H9 (cell line): ENCODE measurements around the gene DGKG. TPM values are rescaled to one million over a fixed set of nuclear protein-coding genes. Genes with fewer than 3 reads are reported as not detected.

Experiments used
- DNase-seq: peaks from one replicate; pipeline ENCODE4 v3.0.0-alpha.2; 2017
- H2AFZ ChIP-seq: one replicate; pipeline ENCODE4 v1.6.1; 2013; ENCODE audit warnings: mild to moderate bottlenecking, low read length, control low read depth, moderate library complexity
- H2AK5ac ChIP-seq: 2 replicates; pipeline ENCODE4 v1.6.1; 2013; ENCODE audit warnings: low read length, control low read depth, mixed read lengths; ENCODE audit not compliant: insufficient read length
- H2BK120ac ChIP-seq: one replicate; pipeline ENCODE4 v1.6.1; 2013; ENCODE audit warnings: low read depth, mild to moderate bottlenecking, low read length, control low read depth, inconsistent platforms; ENCODE audit not compliant: poor library complexity, severe bottlenecking
- H2BK12ac ChIP-seq: 2 replicates; pipeline ENCODE4 v1.6.1; 2013; ENCODE audit warnings: low read length, control low read depth, mixed read lengths, low read depth; ENCODE audit not compliant: insufficient read length
- H2BK15ac ChIP-seq: 2 replicates; pipeline ENCODE4 v1.6.1; 2013; ENCODE audit warnings: low read depth, low read length, control low read depth
- H2BK20ac ChIP-seq: one replicate; pipeline ENCODE4 v1.6.1; 2013; ENCODE audit warnings: low read depth, mild to moderate bottlenecking, low read length, control low read depth, inconsistent platforms; ENCODE audit not compliant: poor library complexity, severe bottlenecking
- H2BK5ac ChIP-seq: 2 replicates; pipeline ENCODE4 v1.6.1; 2013; ENCODE audit warnings: low read length, control low read depth, mixed read lengths; ENCODE audit not compliant: insufficient read length
- H3K14ac ChIP-seq: 2 replicates; pipeline ENCODE4 v1.6.1; 2013; ENCODE audit warnings: low read length, control low read depth; ENCODE audit not compliant: insufficient read depth
- H3K18ac ChIP-seq: 2 replicates; pipeline ENCODE4 v1.6.1; 2013; ENCODE audit warnings: low read depth, mild to moderate bottlenecking, mixed read lengths, low read length, control low read depth; ENCODE audit not compliant: insufficient read length
- H3K23ac ChIP-seq: 2 replicates; pipeline ENCODE4 v1.6.1; 2013; ENCODE audit warnings: low read length, control low read depth, mixed read lengths, low read depth; ENCODE audit not compliant: insufficient read length
- H3K23me2 ChIP-seq: 2 replicates; pipeline ENCODE4 v1.6.1; 2013; ENCODE audit warnings: low read depth, mild to moderate bottlenecking, mixed read lengths, low read length, control low read depth; ENCODE audit not compliant: insufficient read length, poor library complexity, severe bottlenecking
- H3K27ac ChIP-seq: 2 replicates; pipeline ENCODE4 v1.5.1; 2013; ENCODE audit warnings: low read length, control low read depth, mixed read lengths, low read depth; ENCODE audit not compliant: insufficient read length
- H3K27me3 ChIP-seq: 2 replicates; pipeline ENCODE4 v1.6.1; 2013; ENCODE audit warnings: low read length, control low read depth, inconsistent platforms; ENCODE audit not compliant: insufficient read depth
- H3K4ac ChIP-seq: 2 replicates; pipeline ENCODE4 v1.6.1; 2013; ENCODE audit warnings: low read depth, mild to moderate bottlenecking, control low read depth, inconsistent platforms, low read length, moderate library complexity
- H3K4me1 ChIP-seq: 2 replicates; pipeline ENCODE4 v1.6.1; 2013; ENCODE audit warnings: low read length, control low read depth, inconsistent platforms; ENCODE audit not compliant: insufficient read depth
- H3K4me2 ChIP-seq: 2 replicates; pipeline ENCODE4 v1.6.1; 2013; ENCODE audit warnings: low read length, control low read depth, mixed read lengths; ENCODE audit not compliant: insufficient read length, insufficient read depth
- H3K56ac ChIP-seq: 2 replicates; pipeline ENCODE4 v1.6.1; 2013; ENCODE audit warnings: low read depth, mild to moderate bottlenecking, mixed read lengths, low read length, control low read depth; ENCODE audit not compliant: insufficient read length
- H3K79me1 ChIP-seq: 2 replicates; pipeline ENCODE4 v1.6.1; 2013; ENCODE audit warnings: low read depth, mild to moderate bottlenecking, moderate library complexity, low read length, control low read depth, inconsistent platforms; ENCODE audit not compliant: insufficient read depth, poor library complexity, severe bottlenecking
- H3K79me2 ChIP-seq: 2 replicates; pipeline ENCODE4 v1.6.1; 2013; ENCODE audit warnings: low read length, control low read depth, inconsistent platforms; ENCODE audit not compliant: insufficient read depth
- H3K9ac ChIP-seq: 2 replicates; pipeline ENCODE4 v1.6.1; 2013; ENCODE audit warnings: low read length, control low read depth, mixed read lengths; ENCODE audit not compliant: insufficient read length; ENCODE audit errors: extremely low read depth
- H3K9me3 ChIP-seq: one replicate; pipeline ENCODE4 v1.6.1; 2013; ENCODE audit warnings: low read depth, low read length, inconsistent platforms; ENCODE audit not compliant: control insufficient read depth
- H3T11ph ChIP-seq: one replicate; pipeline ENCODE4 v1.6.1; 2013; ENCODE audit warnings: mild to moderate bottlenecking, low read length, control low read depth, inconsistent platforms
- H4K20me1 ChIP-seq: one replicate; pipeline ENCODE4 v1.6.1; 2013; ENCODE audit not compliant: control insufficient read depth, insufficient read length, insufficient read depth
- H4K5ac ChIP-seq: 2 replicates; pipeline ENCODE4 v1.6.1; 2013; ENCODE audit warnings: low read depth, mild to moderate bottlenecking, mixed read lengths, low read length, control low read depth; ENCODE audit not compliant: insufficient read length
- H4K8ac ChIP-seq: replicated peaks from 2 replicates; pipeline ENCODE4 v1.6.1; 2013; ENCODE audit warnings: low read length, control low read depth, mixed read lengths, low read depth; ENCODE audit not compliant: insufficient read length
- H4K91ac ChIP-seq: 2 replicates; pipeline ENCODE4 v1.6.1; 2013; ENCODE audit warnings: low read depth, mild to moderate bottlenecking, moderate library complexity, mixed read lengths, low read length, control low read depth; ENCODE audit not compliant: insufficient read length
- H3K27ac Mint-ChIP-seq, 3 experiments: 2 replicates in 2 of 3; 3 replicates in 1 of 3; pipeline ENCODE4 v1.8.0; 2020 to 2021; ENCODE audit warnings: mixed read lengths in 3 of 3, mild to moderate bottlenecking in 1 of 3, moderate library complexity in 1 of 3
- H3K27me3 Mint-ChIP-seq: 2 replicates; pipeline ENCODE4 v1.8.0; 2021; ENCODE audit warnings: low read depth, mild to moderate bottlenecking, moderate library complexity, mixed read lengths
- H3K36me3 Mint-ChIP-seq, 3 experiments: 2 replicates in 2 of 3; 3 replicates in 1 of 3; pipeline ENCODE4 v1.8.0; 2020 to 2021; ENCODE audit warnings: low read depth in 3 of 3, mixed read lengths in 3 of 3; ENCODE audit not compliant: insufficient read depth in 1 of 3
- H3K4me1 Mint-ChIP-seq, 2 experiments: 2 replicates each; pipeline ENCODE4 v1.8.0; 2020; ENCODE audit warnings: mixed read lengths in 2 of 2
- H3K4me3 Mint-ChIP-seq, 2 experiments: 2 replicates in 1 of 2; 3 replicates in 1 of 2; pipeline ENCODE4 v1.8.0; 2020 to 2021; ENCODE audit warnings: mild to moderate bottlenecking in 2 of 2, mixed read lengths in 2 of 2, moderate library complexity in 1 of 2
- H3K9me3 Mint-ChIP-seq, 2 experiments: 2 replicates in 1 of 2; 3 replicates in 1 of 2; pipeline ENCODE4 v1.8.0; 2020; ENCODE audit warnings: mild to moderate bottlenecking in 2 of 2, mixed read lengths in 2 of 2, moderate library complexity in 1 of 2
- CTCF ChIP-seq: fragments of 200-600 bp; sonication (generic); conservative IDR thresholded peaks from 3 replicates; pipeline ENCODE4 v1.8.0; 2021; ENCODE audit warnings: antibody characterized with exemption, mild to moderate bottlenecking
- WGBS: extraction: QIAGEN DNeasy Blood & Tissue Kit; methylation state at CpG from one replicate; pipeline ENCODE4 v1.1.7; 2013; ENCODE audit warnings: missing lambda C conversion rate, low lambda C conversion rate, mixed read lengths; ENCODE audit not compliant: insufficient read length; ENCODE audit errors: extremely low coverage; 5-methylcytosine and 5-hydroxymethylcytosine counted together
- total RNA-seq: library from RNA; stranded (reverse); gene quantifications from 2 replicates; pipeline ENCODE4 v1.2.1, GENCODE V29; 2021

The DGKG gene
- total RNA-seq, 1 experiment from 2014 or later, result not detected

GRCh38 chr3:186192823-186193222 lies 169.2 kb downstream of the DGKG start:
- H3K36me3 Mint-ChIP-seq, result no peaks in the 10 kb centered on the region
- no peaks in the 10 kb centered on the region for H4K20me1 ChIP-seq
- no peak overlapping the region for H3K4ac ChIP-seq
- H3T11ph ChIP-seq, result no peak overlapping the region
- no peak overlapping the region for H3K27ac ChIP-seq
- TF ChIP-seq CTCF, result no peak
- H3K27ac Mint-ChIP-seq, result no peak overlapping the region
- H3K14ac ChIP-seq, result no peak overlapping the region
- H3K23me2 ChIP-seq, result peaks cover 13% of the 10 kb centered on the region
- H3K79me2 ChIP-seq, result no peaks in the 10 kb centered on the region
- no peaks in the 10 kb centered on the region; a peak in 2 of 5 replicates for H3K9me3 Mint-ChIP-seq
- H4K5ac ChIP-seq, result peak overlapping the region; percentile 34
- no peak for DNase-seq
- peak overlapping the region; percentile 80 for H3K4me2 ChIP-seq
- no peak overlapping the region for H4K91ac ChIP-seq
- no peak overlapping the region for H3K23ac ChIP-seq
- no peak overlapping the region; the same call in 1 of the 2 replicates for H2BK15ac ChIP-seq
- H3K4me1 Mint-ChIP-seq, result peaks cover 14 to 18% of the 10 kb centered on the region in 2 experiments
- H3K27me3 Mint-ChIP-seq, result no peaks in the 10 kb centered on the region
- H2AFZ ChIP-seq, result no peak overlapping the region
- H3K4me1 ChIP-seq, result no peaks in the 10 kb centered on the region
- no peak overlapping the region for H2BK12ac ChIP-seq
- no peak overlapping the region for H2BK120ac ChIP-seq
- H3K4me3 Mint-ChIP-seq, result peak overlapping the region in 1 of 2 experiments; percentile 76; a peak in 1 of 5 replicates
- no peak overlapping the region for H2BK5ac ChIP-seq
- WGBS, result no CpG with 5 or more reads among the region's 6 CpGs
- no peaks in the 10 kb centered on the region for H3K79me1 ChIP-seq
- peaks cover 15% of the 10 kb centered on the region for H3K27me3 ChIP-seq
- H3K9ac ChIP-seq, result peak overlapping the region; percentile 65
- no peak overlapping the region for H3K56ac ChIP-seq
- H2BK20ac ChIP-seq, result no peak overlapping the region
- H2AK5ac ChIP-seq, result no peak overlapping the region
- H3K9me3 ChIP-seq, result no peaks in the 10 kb centered on the region
- H4K8ac ChIP-seq, result peak overlapping the region; percentile 80
- no peak overlapping the region for H3K18ac ChIP-seq
